IMR-90 (cell line): ENCODE results near the gene MSLN. TPM values are rescaled to one million over a fixed set of nuclear protein-coding genes. Genes with fewer than 3 reads are reported as not detected.

Source experiments
- ATAC-seq: fragments of 200-7000 bp; cut with Tn5 transposase; 2 replicates; pipeline ENCODE4 v1.9.1; 2020; ENCODE audit warnings: low read depth, mild to moderate bottlenecking, moderate library complexity
- BruUV-seq: library from RNA; stranded (reverse); fragments of 400-500 nt; replicated peaks from 2 replicates; lab custom pipeline; 2021; lab: Mats Ljungman, UMichigan
- CTCF ChIA-PET: fragments of 300-600 bp; formaldehyde crosslinking; extraction: SDS; loops from one replicate; lab custom pipeline; 2021; ENCODE audit warnings: antibody characterized with exemption; lab: Yijun Ruan, JAX
- POLR2A ChIA-PET: fragments of 300-600 bp; sonication (Branson Sonifier 250); formaldehyde crosslinking; loops from one replicate; lab custom pipeline; 2022; ENCODE audit warnings: antibody characterized with exemption; ENCODE audit not compliant: unreplicated experiment; lab: Charles Lee
- DNase-seq: peaks from one replicate; pipeline ENCODE4 v3.0.0; 2013
- H2AFZ ChIP-seq: replicated peaks from 2 replicates; pipeline ENCODE3; 2013; ENCODE audit warnings: low read length, mild to moderate bottlenecking; ENCODE audit not compliant: poor library complexity
- H2AK5ac ChIP-seq: 2 replicates; pipeline ENCODE4 v1.6.1; 2013; ENCODE audit warnings: low read depth, low read length, inconsistent platforms
- H2AK9ac ChIP-seq: replicated peaks from 2 replicates; pipeline ENCODE3; 2013; ENCODE audit warnings: mild to moderate bottlenecking, low read depth, low read length, moderate library complexity; ENCODE audit not compliant: poor library complexity
- H2BK120ac ChIP-seq: 2 replicates; pipeline ENCODE4 v1.6.1; 2013; ENCODE audit warnings: low read depth, low read length, inconsistent platforms
- H2BK15ac ChIP-seq: 3 replicates; pipeline ENCODE4 v1.6.1; 2013; ENCODE audit warnings: low read depth, low read length, inconsistent platforms
- H2BK20ac ChIP-seq: 2 replicates; pipeline ENCODE4 v1.6.1; 2013; ENCODE audit warnings: low read depth, mild to moderate bottlenecking, inconsistent platforms, low read length, moderate library complexity
- H2BK5ac ChIP-seq: 2 replicates; pipeline ENCODE4 v1.6.1; 2013; ENCODE audit warnings: mild to moderate bottlenecking, low read depth, low read length, inconsistent platforms; ENCODE audit not compliant: poor library complexity, severe bottlenecking
- H3K14ac ChIP-seq: replicated peaks from 2 replicates; pipeline ENCODE4 v1.6.1; 2013; ENCODE audit warnings: low read depth, low read length, inconsistent platforms
- H3K18ac ChIP-seq: 2 replicates; pipeline ENCODE4 v1.6.1; 2013; ENCODE audit warnings: low read depth, low read length, control low read depth
- H3K23ac ChIP-seq: 2 replicates; pipeline ENCODE4 v1.6.1; 2013; ENCODE audit warnings: low read depth, low read length, inconsistent platforms
- H3K27ac ChIP-seq: 2 replicates; pipeline ENCODE4 v1.5.1; 2013; ENCODE audit warnings: mild to moderate bottlenecking, control low read depth, low read length; ENCODE audit not compliant: insufficient read depth
- H3K27me3 ChIP-seq: 2 replicates; pipeline ENCODE4 v1.6.1; 2013; ENCODE audit warnings: low read length; ENCODE audit not compliant: control insufficient read depth, insufficient read depth
- H3K36me3 ChIP-seq: 2 replicates; pipeline ENCODE4 v1.6.1; 2013; ENCODE audit warnings: low read length, mixed read lengths; ENCODE audit not compliant: control insufficient read depth, insufficient read depth
- H3K4ac ChIP-seq: 2 replicates; pipeline ENCODE4 v1.6.1; 2013; ENCODE audit warnings: low read depth, low read length, inconsistent platforms
- H3K4me1 ChIP-seq: 2 replicates; pipeline ENCODE4 v1.6.1; 2013; ENCODE audit warnings: low read length, mixed read lengths; ENCODE audit not compliant: control insufficient read depth, insufficient read depth
- H3K4me2 ChIP-seq: 2 replicates; pipeline ENCODE4 v1.6.1; 2013; ENCODE audit warnings: low read depth, mild to moderate bottlenecking, control low read depth, low read length, moderate library complexity
- H3K4me3 ChIP-seq: 2 replicates; pipeline ENCODE4 v1.5.1; 2013; ENCODE audit warnings: low read depth, mild to moderate bottlenecking, control low read depth, low read length, moderate library complexity; ENCODE audit not compliant: insufficient read depth
- H3K56ac ChIP-seq: 2 replicates; pipeline ENCODE4 v1.6.1; 2013; ENCODE audit warnings: low read length, inconsistent platforms; ENCODE audit not compliant: insufficient read depth; ENCODE audit errors: extremely low read depth
- H3K79me1 ChIP-seq, 2 experiments: 2 replicates each; pipeline ENCODE4 v1.6.1; 2013; ENCODE audit warnings: low read length in 2 of 2, inconsistent platforms in 1 of 2, low read depth in 1 of 2
- H3K9ac ChIP-seq: 2 replicates; pipeline ENCODE4 v1.6.1; 2013; ENCODE audit warnings: low read depth, low read length, control low read depth
- H3K9me1 ChIP-seq: 2 replicates; pipeline ENCODE4 v1.6.1; 2013; ENCODE audit warnings: low read length, inconsistent platforms; ENCODE audit not compliant: insufficient read depth
- H3K9me3 ChIP-seq: 2 replicates; pipeline ENCODE4 v1.6.1; 2013; ENCODE audit warnings: low read length; ENCODE audit not compliant: control insufficient read depth, insufficient read depth
- H4K20me1 ChIP-seq: 2 replicates; pipeline ENCODE4 v1.6.1; 2013; ENCODE audit warnings: low read length, inconsistent platforms; ENCODE audit not compliant: insufficient read depth
- H4K5ac ChIP-seq: 2 replicates; pipeline ENCODE4 v1.6.1; 2013; ENCODE audit warnings: mild to moderate bottlenecking, low read depth, low read length, control low read depth
- H4K8ac ChIP-seq, 2 experiments: 2 replicates each; pipeline ENCODE4 v1.6.1; 2013; ENCODE audit warnings: low read depth in 2 of 2, low read length in 2 of 2, control low read depth in 1 of 2, inconsistent platforms in 1 of 2
- H4K91ac ChIP-seq: 2 replicates; pipeline ENCODE4 v1.6.1; 2013; ENCODE audit warnings: low read depth, low read length, inconsistent platforms; ENCODE audit not compliant: insufficient read depth
- BHLHE40 ChIP-seq: fragments of 150-350 bp; IDR thresholded peaks from 2 replicates; pipeline ENCODE4 v1.6.1; 2016; ENCODE audit warnings: mild to moderate bottlenecking, low read depth, low read length
- MAZ ChIP-seq: IDR thresholded peaks from 2 replicates; pipeline ENCODE4 v1.6.1; 2012; ENCODE audit warnings: low read depth, mild to moderate bottlenecking, low read length, improper control_type of control experiment, moderate library complexity, borderline replicate concordance
- MXI1 ChIP-seq: IDR thresholded peaks from 2 replicates; pipeline ENCODE4 v1.6.1; 2012; ENCODE audit warnings: low read depth, mild to moderate bottlenecking, low read length, moderate library complexity, borderline replicate concordance
- POLR2A ChIP-seq: IDR thresholded peaks from 2 replicates; pipeline ENCODE4 v1.6.1; 2012; ENCODE audit warnings: mild to moderate bottlenecking, low read depth, low read length
- RAD21 ChIP-seq: IDR thresholded peaks from 2 replicates; pipeline ENCODE4 v1.6.1; 2012; ENCODE audit warnings: low read length, improper control_type of control experiment
- RFX5 ChIP-seq: IDR thresholded peaks from 2 replicates; pipeline ENCODE4 v1.8.0; 2012; ENCODE audit warnings: low read depth, mild to moderate bottlenecking, low read length, moderate library complexity
- USF2 ChIP-seq: fragments of 150-350 bp; IDR thresholded peaks from 2 replicates; pipeline ENCODE4 v1.6.1; 2017; ENCODE audit warnings: mild to moderate bottlenecking, antibody characterized with exemption, low read length, low read depth
- WGBS, 2 experiments: methylation state at CpG; one replicate each; pipeline versions ENCODE4 v1.1.5 to v1.1.7; 2013; ENCODE audit warnings: missing lambda C conversion rate in 2 of 2; ENCODE audit not compliant: insufficient read length in 1 of 2; ENCODE audit errors: extremely low coverage in 2 of 2; 5-methylcytosine and 5-hydroxymethylcytosine counted together
- dilution Hi-C: fragments of 300-500 bp; cut with HindIII; formaldehyde crosslinking; loops from one replicate; pipeline ENCODE4 v1.14.3; 2018; ENCODE audit warnings: low sequenced_read_pairs; ENCODE audit not compliant: unreplicated experiment
- in situ Hi-C: fragments of 300-500 bp; cut with MboI; formaldehyde crosslinking; loops from 3 replicates; pipeline ENCODE4 v1.14.3; 2019; ENCODE audit warnings: low sequenced_read_pairs, inconsistent platforms, mixed read lengths
- intact Hi-C: fragments of 100-400 bp; cut with micrococcal nuclease; formaldehyde crosslinking; loops from 2 replicates; pipeline ENCODE4 v1.10.0; 2022
- polyA plus RNA-seq, 3 experiments: library from polyadenylated mRNA; depleted of rRNA; stranded (reverse); fragments of >200 nt; gene quantifications; 2 replicates each; pipeline ENCODE4 v1.2.3, GENCODE V29; 2012; ENCODE audit warnings: low replicate concordance in 1 of 3
- total RNA-seq: library from RNA; depleted of rRNA; stranded (reverse); fragments of >200 nt; gene quantifications from 2 replicates; pipeline ENCODE4 v1.2.3, GENCODE V29; 2012

MSLN gene
- total and polyA plus RNA-seq, 2 of the 4 experiments (the other 2 are of a cell fraction) = 0.14 TPM; not detected in 1

GRCh38 chr16:764848-765487 is 4.4 kb downstream of the MSLN start:
- Histone ChIP-seq H2AK5ac (no peak overlapping the region), H2BK15ac (no peak overlapping the region), H3K4ac (no peak overlapping the region), H4K91ac (no peak overlapping the region), H4K8ac (no peak overlapping the region), H4K5ac (no peak overlapping the region), H3K14ac (no peak overlapping the region), H2AFZ (no peak overlapping the region), H3K27ac (no peak overlapping the region), H3K4me1 (no peaks in the 10 kb centered on the region), H3K9me3 (no peaks in the 10 kb centered on the region), H3K23ac (no peak overlapping the region), H3K36me3 (no peaks in the 10 kb centered on the region), H3K9me1 (no peaks in the 10 kb centered on the region), H3K56ac (no peak overlapping the region), H3K79me1 (no peaks in the 10 kb centered on the region), H3K18ac (no peak overlapping the region), H2AK9ac (no peak overlapping the region), H2BK5ac (no peak overlapping the region), H4K20me1 (no peaks in the 10 kb centered on the region), H3K4me3 (no peak overlapping the region), H3K9ac (no peak overlapping the region), H3K4me2 (no peak overlapping the region), H3K27me3 (peaks cover under 1% of the 10 kb centered on the region; the same call in 1 of the 2 replicates), H2BK20ac (no peak overlapping the region), H2BK120ac (no peak overlapping the region)
- in situ Hi-C loops = no loop called here
- WGBS, 2 experiments = 76% methylated on average over 17 of the region's 38 CpGs; no CpG with 5 or more reads in 1 of the 2 experiments
- intact Hi-C loops = no loop called here
- BruUV-seq = no TSS peak
- ATAC-seq (no peak), DNase-seq (no peak)
- ChIA-PET POLR2A (no interaction called here), CTCF (no interaction called here)
- dilution Hi-C loops = no loop called here
- TF ChIP-seq RFX5 = no peak
- no peak for TF ChIP-seq POLR2A
- TF ChIP-seq RAD21 = no peak
- TF ChIP-seq MAZ = no peak
- TF ChIP-seq USF2 = no peak
- TF ChIP-seq BHLHE40 = no peak
- no peak for TF ChIP-seq MXI1
